ENCODE measurements around the gene DEPDC7. TPM values are rescaled to one million over a fixed set of nuclear protein-coding genes. Genes with fewer than 3 reads are reported as not detected.

Gene DEPDC7
- total and polyA plus RNA-seq, 12 donors, result 0.32 to 3.6 (median 0.67) TPM; not detected in 1

DNA sequence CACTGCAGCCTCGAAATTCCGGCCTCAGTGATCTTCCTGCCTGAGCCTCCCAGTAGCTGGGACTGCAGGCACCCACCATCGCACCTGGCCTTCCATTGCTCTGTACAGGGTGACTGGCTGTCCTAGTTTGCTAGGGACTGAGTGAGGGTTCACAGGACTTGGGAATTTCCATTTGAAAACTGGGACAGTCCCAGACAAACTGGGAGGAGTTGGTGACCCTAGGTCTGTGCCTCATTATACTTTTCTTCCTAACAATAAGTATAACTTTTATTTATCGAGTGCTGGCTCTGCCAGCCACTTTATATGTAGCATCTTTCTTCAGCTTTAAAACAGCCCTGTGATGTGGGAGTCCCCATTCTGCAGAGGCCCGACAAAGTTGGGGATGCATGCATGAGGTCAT is 49.2 kb downstream of the DEPDC7 start:
- Histone ChIP-seq H3K27ac (no peak overlapping the region), H3K4me3 (no peak overlapping the region), H3K36me3 (replicated peaks in 1 of 2) (peaks cover 0 to 46% of the 10 kb centered on the region in 2 donors), H3K9me3 (replicated peaks in 1 of 3) (no peaks in the 10 kb centered on the region), H3K27me3 (no peaks in the 10 kb centered on the region), H3K4me1 (replicated peaks in 1 of 2) (peaks cover 0 to 18% of the 10 kb centered on the region in 2 donors)
- no peak for DNase-seq
- 81 to 92% (median 90%) methylated on average over 5 of the region's 5 CpGs for WGBS, 4 donors
- no peak for TF ChIP-seq POLR2A (IDR thresholded peaks at IDR 0.05)
- TF ChIP-seq, protein P1, sequence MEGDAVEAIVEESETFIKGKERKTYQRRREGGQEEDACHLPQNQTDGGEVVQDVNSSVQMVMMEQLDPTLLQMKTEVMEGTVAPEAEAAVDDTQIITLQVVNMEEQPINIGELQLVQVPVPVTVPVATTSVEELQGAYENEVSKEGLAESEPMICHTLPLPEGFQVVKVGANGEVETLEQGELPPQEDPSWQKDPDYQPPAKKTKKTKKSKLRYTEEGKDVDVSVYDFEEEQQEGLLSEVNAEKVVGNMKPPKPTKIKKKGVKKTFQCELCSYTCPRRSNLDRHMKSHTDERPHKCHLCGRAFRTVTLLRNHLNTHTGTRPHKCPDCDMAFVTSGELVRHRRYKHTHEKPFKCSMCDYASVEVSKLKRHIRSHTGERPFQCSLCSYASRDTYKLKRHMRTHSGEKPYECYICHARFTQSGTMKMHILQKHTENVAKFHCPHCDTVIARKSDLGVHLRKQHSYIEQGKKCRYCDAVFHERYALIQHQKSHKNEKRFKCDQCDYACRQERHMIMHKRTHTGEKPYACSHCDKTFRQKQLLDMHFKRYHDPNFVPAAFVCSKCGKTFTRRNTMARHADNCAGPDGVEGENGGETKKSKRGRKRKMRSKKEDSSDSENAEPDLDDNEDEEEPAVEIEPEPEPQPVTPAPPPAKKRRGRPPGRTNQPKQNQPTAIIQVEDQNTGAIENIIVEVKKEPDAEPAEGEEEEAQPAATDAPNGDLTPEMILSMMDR (IDR thresholded peaks at IDR 0.05), result no peak
- intact Hi-C loops (cut with DNase I), result loop anchor here (2.0 to 10.0 kb wide), 3 partner anchors 102 to 180 kb away; no protein-coding TSS in a partner anchor

DNA sequence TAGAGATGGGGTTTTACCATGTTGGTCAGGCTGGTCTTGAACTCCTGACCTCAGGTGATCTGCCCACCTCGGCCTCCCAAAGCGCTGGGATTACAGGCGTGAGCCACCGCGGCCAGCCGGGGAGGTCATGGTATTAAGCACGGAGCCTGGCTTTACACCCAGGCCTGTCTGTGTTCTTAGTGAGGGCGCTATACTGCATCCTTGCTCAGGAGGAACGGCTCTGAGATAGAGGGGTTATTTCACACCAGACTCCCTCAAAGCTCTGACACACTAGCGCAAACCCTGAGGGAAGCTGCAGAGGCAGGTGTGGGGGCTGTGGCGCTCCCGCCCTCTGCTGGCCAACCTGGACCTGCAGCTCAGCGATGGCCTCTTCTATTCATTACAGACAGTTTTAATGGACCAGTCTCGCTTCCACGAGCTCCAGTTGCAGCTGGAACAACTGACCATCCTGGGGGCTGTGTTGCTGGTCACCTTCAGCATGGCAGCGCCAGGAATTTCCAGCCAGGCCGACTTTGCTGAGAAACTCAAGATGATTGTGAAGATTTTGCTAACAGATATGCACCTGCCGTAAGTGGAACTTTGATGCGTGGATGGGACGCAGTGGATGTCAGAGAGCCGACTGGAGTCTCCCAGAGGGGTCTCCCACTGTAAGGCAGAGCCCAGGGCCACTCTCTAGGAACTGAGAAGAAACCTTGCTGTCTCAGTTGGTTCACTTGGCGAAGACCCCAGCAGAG is 49.9 kb downstream of the DEPDC7 start:
- peak; percentile 60 to 89 (median 72) for DNase-seq
- TF ChIP-seq, protein P1 (IDR thresholded peaks at IDR 0.05), result peak; percentile 77 to 91 (median 83)
- TF ChIP-seq POLR2A (IDR thresholded peaks at IDR 0.05), result no peak
- no peak overlapping the region for H3K4me3 ChIP-seq
- peaks cover 0 to 18% of the 10 kb centered on the region in 2 donors for H3K4me1 ChIP-seq (replicated peaks in 1 of 2)
- peaks cover 0 to 43% of the 10 kb centered on the region in 2 donors for H3K36me3 ChIP-seq (replicated peaks in 1 of 2)
- H3K27me3 ChIP-seq, result no peaks in the 10 kb centered on the region
- no peaks in the 10 kb centered on the region for H3K9me3 ChIP-seq (replicated peaks in 1 of 3)
- no peak overlapping the region for H3K27ac ChIP-seq
- WGBS, 4 donors, result 42 to 63% (median 54%) methylated on average over 13 to 22 of the region's 22 CpGs
- intact Hi-C loops (cut with DNase I), result loop anchor here in 1 of 2 donors (2.0 to 10.0 kb wide), 2 partner anchors 103 to 181 kb away; no protein-coding TSS in a partner anchor

DNA sequence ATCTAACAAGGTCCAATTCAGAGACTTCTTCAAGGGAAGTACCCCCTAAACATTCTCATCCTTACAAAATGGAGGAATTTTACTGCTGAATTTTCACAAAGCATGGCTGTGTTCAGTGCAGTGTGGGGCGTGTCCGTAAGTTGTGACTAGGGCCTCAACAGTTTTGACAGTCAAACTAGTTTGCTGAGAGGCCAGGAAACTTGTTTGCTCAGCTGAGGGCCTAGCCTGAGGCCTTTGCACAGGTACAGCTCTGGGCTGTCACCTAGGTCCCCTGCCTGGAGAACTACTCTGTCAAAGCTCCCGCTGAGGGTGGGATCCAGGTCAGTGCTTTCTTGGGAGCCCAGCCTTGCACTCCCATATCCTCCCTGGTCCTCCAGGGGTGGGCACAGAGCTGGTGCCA is 51.6 kb downstream of the DEPDC7 start:
- H3K36me3 ChIP-seq (replicated peaks in 1 of 2), result peaks cover 0 to 52% of the 10 kb centered on the region in 2 donors
- WGBS, 4 donors, result 96 to 100% (median 97%) methylated on average over 3 of the region's 3 CpGs
- no peaks in the 10 kb centered on the region for H3K27me3 ChIP-seq
- H3K4me1 ChIP-seq (replicated peaks in 1 of 2), result peaks cover 0 to 9% of the 10 kb centered on the region in 2 donors
- H3K4me3 ChIP-seq, result no peak overlapping the region
- H3K27ac ChIP-seq, result no peak overlapping the region
- no peak for DNase-seq
- H3K9me3 ChIP-seq (replicated peaks in 1 of 3), result no peaks in the 10 kb centered on the region
- no peak for TF ChIP-seq POLR2A (IDR thresholded peaks at IDR 0.05)
- TF ChIP-seq, protein P1 (IDR thresholded peaks at IDR 0.05), result no peak
- intact Hi-C loops (cut with DNase I), result loop anchor here in 1 of 2 donors (10.0 kb wide), 1 partner anchor 182 kb away; no protein-coding TSS in a partner anchor

DNA sequence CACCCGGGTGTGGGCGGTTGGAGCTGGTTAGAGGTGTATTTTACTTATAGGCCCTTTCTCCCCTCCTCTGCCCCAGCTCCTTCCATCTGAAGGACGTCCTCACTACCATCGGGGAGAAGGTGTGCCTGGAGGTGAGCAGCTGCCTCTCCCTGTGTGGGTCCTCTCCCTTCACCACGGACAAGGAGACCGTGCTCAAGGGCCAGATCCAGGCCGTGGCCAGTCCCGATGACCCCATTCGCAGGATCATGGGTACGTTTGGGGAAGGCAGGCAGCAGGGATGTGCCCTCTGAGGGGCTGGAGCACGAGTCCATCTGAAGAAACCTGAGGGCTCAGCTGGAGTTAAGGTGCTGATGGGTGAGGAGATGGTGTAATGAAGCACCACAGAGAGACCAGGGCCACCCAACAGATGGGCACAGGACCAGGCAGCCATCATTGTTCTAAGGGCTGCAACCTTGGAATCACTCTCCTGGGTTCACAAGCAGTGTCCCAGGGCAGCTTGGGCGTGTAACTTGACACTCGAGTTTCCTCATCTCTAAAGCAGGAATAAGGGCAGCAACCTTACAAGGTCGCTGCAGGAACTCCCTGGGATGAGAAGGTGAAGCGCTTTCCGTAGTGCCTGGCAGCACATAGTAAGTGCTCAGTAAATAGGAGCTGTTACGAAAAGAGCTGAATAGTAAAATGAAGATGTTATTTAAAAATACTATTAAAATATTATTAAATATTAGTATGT is 53.1 kb downstream of the DEPDC7 start:
- no peaks in the 10 kb centered on the region for H3K27me3 ChIP-seq
- H3K36me3 ChIP-seq (replicated peaks in 1 of 2), result peaks cover 0 to 66% of the 10 kb centered on the region in 2 donors
- no peak overlapping the region for H3K27ac ChIP-seq
- H3K4me3 ChIP-seq, result no peak overlapping the region
- intact Hi-C loops (cut with DNase I), result loop anchor here in 1 of 2 donors (10.0 kb wide), 1 partner anchor 184 kb away; no protein-coding TSS in a partner anchor
- WGBS, 4 donors, result 92 to 96% (median 95%) methylated on average over 17 of the region's 17 CpGs
- H3K9me3 ChIP-seq (replicated peaks in 1 of 3), result no peaks in the 10 kb centered on the region
- TF ChIP-seq POLR2A (IDR thresholded peaks at IDR 0.05), result no peak
- TF ChIP-seq, protein P1 (IDR thresholded peaks at IDR 0.05), result no peak
- H3K4me1 ChIP-seq (replicated peaks in 1 of 2), result no peaks in the 10 kb centered on the region
- no peak for DNase-seq
